Cerebellar cortex (tissue), 1 donor: ENCODE data around the gene XKR7.
A peak's percentile ranks its signal among the peaks of the same experiment; 100 is the strongest.
"Not testable (repeated sequence)": the region's sequence is repeated elsewhere in the genome, so short reads cannot be mapped to it uniquely, and the experiment has no call there.

Experiments
- DNase-seq: peaks from one replicate; pipeline ENCODE4 v3.0.0-alpha.2; 2015; ENCODE audit warnings: low spot score

Gene XKR7

GRCh38 chr20:32013326-32013725 is 45.4 kb downstream of the XKR7 start:
- DNase-seq = no peak

DNA sequence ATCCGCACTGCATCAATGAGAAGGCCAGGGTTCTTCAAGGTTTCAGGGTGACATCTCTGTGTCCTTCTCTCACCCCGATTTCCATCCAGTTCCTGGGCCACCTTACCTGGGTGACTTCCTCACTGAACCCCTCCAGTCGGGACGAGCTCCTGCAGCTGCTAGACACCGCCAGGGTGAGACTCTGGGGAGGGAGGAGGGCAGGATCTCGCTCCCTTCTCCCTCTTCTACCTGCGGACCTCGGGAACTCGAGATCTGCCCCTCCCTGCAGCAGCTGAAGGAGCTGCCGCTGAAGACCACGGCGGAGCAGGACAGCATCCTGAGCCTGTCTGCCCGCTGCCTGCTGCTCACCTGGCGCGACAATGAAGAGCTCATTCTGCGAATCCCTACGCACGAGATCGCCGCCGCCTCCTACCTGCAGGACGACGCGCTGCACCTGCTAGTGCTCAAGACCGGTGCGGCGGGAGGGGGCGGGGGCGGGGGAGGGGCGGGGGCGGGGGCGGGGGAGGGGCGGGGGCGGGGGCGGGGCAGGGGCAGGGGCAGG is 49.8 kb downstream of the XKR7 start:
- DNase-seq = peak; percentile 84

- DNase-seq = peak; percentile 86
These were observed 50.6 kb downstream of the XKR7 start for GRCh38 chr20:32018269-32019155.

- peak; percentile 26 for DNase-seq
These were observed 51.2 kb downstream of the XKR7 start for GRCh38 chr20:32019156-32019510.

GRCh38 chr20:32019563-32020463 is 51.9 kb downstream of the XKR7 start:
- DNase-seq = peak; percentile 16

DNA sequence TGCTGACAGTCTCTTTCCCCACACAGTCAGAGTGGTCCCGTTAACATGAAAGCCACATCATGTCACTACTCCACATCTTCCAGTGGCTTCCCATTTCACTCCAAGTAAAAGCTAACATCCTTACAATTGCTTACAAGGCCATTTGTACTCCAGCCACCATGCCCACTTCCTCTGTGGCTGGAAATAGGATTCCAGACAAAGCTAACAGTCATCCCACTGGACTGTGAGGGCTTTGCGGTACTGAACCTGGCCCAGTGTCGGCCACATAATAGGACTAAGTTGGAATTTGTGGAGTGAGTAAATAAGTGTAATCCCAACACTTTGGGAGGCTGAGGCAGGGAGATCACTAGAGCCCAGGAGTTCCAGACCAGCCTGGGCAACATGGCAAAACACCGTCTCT is 53.1 kb downstream of the XKR7 start:
- peak; percentile 2 for DNase-seq

DNA sequence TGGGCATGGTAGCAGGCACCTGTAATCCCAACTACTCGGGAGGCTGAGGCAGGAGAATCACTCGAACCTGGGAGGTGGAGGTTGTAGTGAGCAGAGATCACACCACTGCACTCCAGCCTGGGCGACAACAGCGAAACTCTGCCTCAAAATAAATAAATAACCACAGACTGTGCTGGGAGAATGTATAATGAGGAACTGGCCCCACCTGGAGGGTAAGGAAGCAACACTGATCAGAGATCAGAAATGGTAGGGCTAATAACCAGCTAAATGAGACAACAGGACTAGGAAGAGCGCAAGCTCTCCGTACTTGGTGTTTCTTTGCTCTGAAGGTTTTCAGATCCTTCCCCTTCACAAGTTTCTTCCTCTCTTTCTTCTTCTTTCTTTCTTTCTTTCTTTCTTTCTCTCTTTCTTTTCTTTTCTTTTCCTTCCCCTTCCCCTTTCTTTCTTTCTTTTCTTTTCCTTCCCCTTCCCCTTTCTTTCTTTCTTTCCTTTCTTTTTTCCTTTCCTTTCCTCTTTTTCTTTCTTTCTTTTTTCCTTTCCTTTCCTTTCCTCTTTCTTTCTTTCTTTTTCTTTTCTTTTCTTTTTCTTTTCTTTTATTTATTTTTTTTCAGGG is 56.8 kb downstream of the XKR7 start:
- DNase-seq = peak; percentile 32

DNA sequence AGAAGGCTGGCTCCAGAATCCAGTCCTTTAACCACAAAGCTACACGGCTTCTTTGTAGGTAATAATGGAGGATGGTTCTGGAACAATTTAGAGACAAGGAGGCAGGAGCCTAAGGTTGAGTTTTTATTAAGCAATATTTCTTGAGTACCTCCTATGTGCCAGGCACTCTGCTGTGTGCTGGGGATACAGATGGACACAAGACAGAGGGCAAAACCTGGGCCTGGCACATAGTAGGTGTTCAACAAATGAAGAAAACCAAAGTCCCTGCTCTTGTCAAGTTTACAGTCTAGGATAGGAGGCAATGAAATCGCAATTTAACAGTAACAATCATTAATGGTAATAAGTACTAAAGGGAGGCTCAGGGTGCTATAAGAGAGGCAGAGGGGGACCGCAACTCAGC is 59.7 kb downstream of the XKR7 start:
- DNase-seq = no peak

GRCh38 chr20:32028647-32029372 is 60.9 kb downstream of the XKR7 start:
- DNase-seq = peak; percentile 83

- no peak for DNase-seq
These were observed 61.6 kb downstream of the XKR7 start for GRCh38 chr20:32029561-32029960.

DNA sequence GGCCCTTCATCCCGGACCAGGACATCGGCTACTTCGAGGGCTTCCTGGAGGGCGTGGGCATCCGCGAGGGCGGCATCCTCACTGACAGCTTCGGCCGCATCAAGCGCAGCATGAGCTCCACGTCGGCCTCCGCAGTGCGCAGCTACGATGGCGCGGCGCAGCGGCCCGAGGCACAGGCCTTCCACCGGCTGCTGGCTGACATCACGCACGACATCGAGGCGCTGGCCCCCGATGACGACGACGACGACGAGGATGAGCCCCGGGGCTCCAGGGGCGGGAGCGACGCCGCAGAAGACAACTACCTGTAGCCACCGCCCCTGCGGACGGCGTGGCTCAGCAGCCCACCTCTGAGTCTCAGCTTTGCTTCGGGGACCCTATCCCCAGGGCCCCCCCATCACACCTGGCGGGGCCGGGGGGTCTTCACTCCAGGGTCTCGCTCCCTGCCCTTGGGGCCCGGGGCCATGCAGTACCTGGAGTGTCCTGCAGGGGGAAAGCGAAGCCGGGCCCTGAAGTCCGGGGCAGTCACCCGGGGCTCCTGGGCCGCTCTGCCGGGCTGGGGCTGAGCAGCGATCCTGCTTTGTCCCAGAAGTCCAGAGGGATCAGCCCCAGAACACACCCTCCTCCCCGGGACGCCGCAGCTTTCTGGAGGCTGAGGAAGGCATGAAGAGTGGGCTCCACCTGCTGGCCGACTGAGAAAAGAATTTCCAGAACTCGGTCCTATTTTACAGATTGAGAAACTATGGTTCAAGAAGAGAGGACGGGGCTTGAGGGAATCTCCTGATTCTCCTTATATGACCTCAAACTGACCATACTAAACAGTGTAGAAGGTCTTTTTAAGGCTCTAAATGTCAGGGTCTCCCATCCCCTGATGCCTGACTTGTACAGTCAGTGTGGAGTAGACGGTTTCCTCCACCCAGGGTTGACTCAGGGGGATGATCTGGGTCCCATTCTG is 63.3 kb downstream of the XKR7 start:
- peak; percentile 94 for DNase-seq

- DNase-seq = no peak
These were observed 65.4 kb downstream of the XKR7 start for GRCh38 chr20:32033316-32033715.

DNA sequence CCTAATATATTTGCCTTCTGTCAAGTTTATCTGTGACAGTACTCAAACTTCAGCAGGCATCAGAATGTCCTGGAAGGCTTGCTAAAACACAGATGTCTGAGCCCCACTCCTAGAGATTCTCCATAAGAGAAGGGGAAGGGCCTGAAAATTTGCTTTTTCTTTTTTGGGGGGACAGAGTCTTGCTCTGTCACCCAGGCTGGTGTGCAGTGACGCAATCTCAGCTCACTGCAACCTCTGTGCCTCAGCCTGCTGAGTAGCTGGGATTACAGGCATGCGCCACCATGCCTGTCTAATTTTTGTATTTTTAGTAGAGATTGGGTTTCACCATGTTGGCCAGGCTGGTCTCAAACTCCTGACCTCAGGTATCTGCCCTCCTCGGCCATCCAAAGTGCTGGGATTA is 65.8 kb downstream of the XKR7 start:
- not testable (repeated sequence) for DNase-seq

GRCh38 chr20:32034581-32035425 is 66.9 kb downstream of the XKR7 start:
- no peak for DNase-seq

DNA sequence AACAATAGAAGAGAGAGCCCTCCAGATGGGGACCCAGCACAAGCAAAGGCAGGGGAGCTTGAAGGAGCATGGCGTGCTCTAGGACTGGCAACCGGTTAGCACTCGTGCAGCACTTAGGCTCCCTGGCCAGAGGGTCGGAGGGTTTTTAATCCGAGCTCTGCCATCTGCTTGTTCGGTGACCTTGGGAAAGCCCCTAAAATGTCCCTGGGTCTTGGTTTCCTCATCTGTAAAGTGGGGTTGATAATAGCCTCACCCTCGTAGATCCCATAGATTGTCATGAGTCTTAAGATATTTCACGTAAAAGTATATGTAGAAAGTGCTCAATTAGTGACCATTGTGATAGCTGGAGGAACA is 67.5 kb downstream of the XKR7 start:
- no peak for DNase-seq

GRCh38 chr20:32036252-32036651 is 68.3 kb downstream of the XKR7 start:
- DNase-seq = no peak

DNA sequence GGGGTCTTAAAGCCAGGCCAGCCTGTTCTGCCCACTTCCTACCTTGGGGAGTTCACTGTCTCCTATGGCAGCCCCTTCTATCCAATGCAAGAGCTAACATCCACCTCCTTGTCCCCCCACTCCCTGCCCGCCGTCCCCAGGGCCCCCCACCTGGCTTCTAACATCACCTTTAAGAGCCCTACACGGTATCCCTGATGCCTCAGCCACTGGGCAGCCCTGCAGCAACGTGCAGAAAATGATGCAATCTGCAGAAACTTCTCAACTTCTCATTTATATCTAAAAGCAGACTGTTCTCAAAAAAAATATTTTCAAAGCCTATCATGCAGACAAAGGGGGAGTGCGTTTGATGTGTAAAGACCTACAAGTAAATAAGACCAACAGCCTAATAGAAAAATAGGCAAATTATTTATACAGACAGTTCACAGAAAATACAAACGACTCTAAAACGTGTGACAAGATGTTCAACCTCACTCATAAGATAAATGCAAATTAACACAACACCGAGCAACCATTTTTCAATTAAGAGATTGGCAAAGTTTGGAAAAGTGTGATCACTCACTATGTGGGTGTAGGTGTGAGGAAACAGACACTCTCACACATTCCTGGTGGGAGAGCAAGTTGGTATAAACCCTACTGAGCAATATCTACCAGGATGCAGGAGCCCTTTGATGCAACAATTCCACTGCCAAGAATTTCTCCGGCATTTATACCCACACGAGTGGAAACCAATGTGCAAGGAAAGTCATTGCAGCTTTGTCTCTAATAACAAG is 69.0 kb downstream of the XKR7 start:
- DNase-seq = no peak

- no peak for DNase-seq
These were observed 70.0 kb downstream of the XKR7 start for GRCh38 chr20:32037929-32038328.
